ENCODE results near the gene ZNF814.
"Not testable (repeated sequence)": the region's sequence is repeated elsewhere in the genome, so short reads cannot be mapped to it uniquely, and the experiment has no call there.

Gene ZNF814

GRCh38 chr19:57850553-57851017, 38.3 kb downstream of the ZNF814 start:
- peak; percentile 27 to 56 for DNase-seq (ENCODE audit: low read depth in 2 of 2)
- no peak for TF ChIP-seq CTCF (IDR thresholded peaks at IDR 0.05; ENCODE audit: low read depth, low read length)

GRCh38 chr19:57849666-57850473, 39.0 kb downstream of the ZNF814 start, which contains the start of gene ZNF587:
Gene ZNF587, plus strand, starts transcription at chr19:57849859. Its CDS starts 180 bp downstream, at chr19:57850039.
- DNase-seq (ENCODE audit: low read depth in 2 of 2): peak; percentile 87 to 90

More at GRCh38 chr19:57850553-57851017, 38.3 kb downstream of the ZNF814 start:
- H3K4me3 ChIP-seq (replicated peaks in 1 of 2; ENCODE audit: low read depth in 2 of 2, low read length in 2 of 2): peak overlapping the region; percentile 67 to 80

GRCh38 chr19:57849162-57849665, 39.6 kb downstream of the ZNF814 start:
- DNase-seq (ENCODE audit: low read depth in 2 of 2): not testable (repeated sequence)
- peak overlapping the region in 1 of 2 donors; percentile 67 for H3K4me3 ChIP-seq (replicated peaks in 1 of 2; ENCODE audit: low read depth in 2 of 2, low read length in 2 of 2)

More at GRCh38 chr19:57849666-57850473, 39.0 kb downstream of the ZNF814 start, which contains the start of gene ZNF587:
- H3K4me3 ChIP-seq (replicated peaks in 1 of 2; ENCODE audit: low read depth in 2 of 2, low read length in 2 of 2): peak within 1 kb of the TSS; percentile 67 to 80

DNA sequence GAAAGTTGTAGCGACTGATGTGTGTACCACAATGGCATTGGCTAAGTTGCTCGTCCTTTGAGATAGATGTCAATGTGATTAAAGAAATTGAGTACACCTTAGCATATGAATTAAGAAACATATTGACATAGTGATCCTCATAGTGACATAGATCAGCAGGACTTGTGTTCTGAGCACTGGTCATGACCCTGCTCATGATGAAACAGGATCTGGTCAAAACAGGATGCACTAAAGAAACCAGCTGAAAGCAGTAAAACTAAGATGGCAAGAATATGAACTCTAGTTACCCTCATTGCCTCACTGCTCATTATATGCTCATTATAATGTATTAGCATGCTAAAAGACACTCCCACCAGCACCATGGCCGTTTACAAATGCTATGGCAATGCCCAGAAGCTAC, 41.7 kb downstream of the ZNF814 start:
- DNase-seq (ENCODE audit: low read depth in 2 of 2): peak in 1 of 2 donors; percentile 7
- H3K4me3 ChIP-seq (replicated peaks in 1 of 2; ENCODE audit: low read depth in 2 of 2, low read length in 2 of 2): not testable (repeated sequence)

DNA sequence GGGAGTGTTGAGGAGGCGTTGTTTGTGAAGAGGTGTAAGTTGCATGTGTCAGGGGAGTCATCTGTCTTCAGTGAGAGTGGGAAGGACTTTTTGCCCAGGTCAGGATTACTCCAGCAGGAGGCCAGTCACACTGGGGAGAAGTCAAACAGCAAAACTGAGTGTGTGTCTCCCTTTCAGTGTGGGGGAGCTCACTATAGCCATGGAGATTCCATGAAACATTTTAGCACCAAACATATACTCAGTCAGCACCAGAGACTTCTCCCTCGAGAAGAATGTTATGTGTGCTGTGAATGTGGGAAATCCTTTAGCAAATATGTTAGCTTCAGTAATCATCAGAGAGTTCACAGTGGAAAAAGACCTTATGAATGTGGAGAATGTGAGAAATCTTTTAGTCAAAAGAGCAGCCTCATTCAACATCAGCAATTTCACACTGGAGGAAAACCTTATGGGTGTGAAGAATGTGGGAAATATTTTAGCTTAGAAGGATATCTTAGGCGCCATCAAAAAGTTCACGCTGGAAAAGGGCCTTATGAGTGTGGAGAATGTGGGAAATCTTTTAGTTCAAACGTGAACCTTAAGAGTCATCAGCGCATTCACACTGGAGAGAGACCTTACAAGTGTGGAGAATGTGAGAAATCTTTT, 47.6 kb downstream of the ZNF814 start:
- no peak overlapping the region for H3K4me3 ChIP-seq (replicated peaks in 1 of 2; ENCODE audit: low read depth in 2 of 2, low read length in 2 of 2)
- no peak for TF ChIP-seq CTCF (IDR thresholded peaks at IDR 0.05; ENCODE audit: low read depth, low read length)
- no peak for DNase-seq (ENCODE audit: low read depth in 2 of 2)

GRCh38 chr19:57838622-57839191, 50.1 kb downstream of the ZNF814 start:
- H3K4me3 ChIP-seq (replicated peaks in 1 of 2; ENCODE audit: low read depth in 2 of 2, low read length in 2 of 2); DNase-seq (ENCODE audit: low read depth in 2 of 2): not testable (repeated sequence)

- not testable (repeated sequence) for DNase-seq (ENCODE audit: low read depth in 2 of 2); H3K4me3 ChIP-seq (replicated peaks in 1 of 2; ENCODE audit: low read depth in 2 of 2, low read length in 2 of 2)
Measured at GRCh38 chr19:57836991-57837390, 51.8 kb downstream of the ZNF814 start.

- DNase-seq (ENCODE audit: low read depth in 2 of 2): peak; percentile 89 to 90
- no peak for TF ChIP-seq CTCF (IDR thresholded peaks at IDR 0.05; ENCODE audit: low read depth, low read length)
Measured at GRCh38 chr19:57830071-57830602, 58.7 kb downstream of the ZNF814 start, which contains the start of gene ZNF587B. Gene ZNF587B, plus strand, starts transcription at chr19:57830299. Its CDS starts 230 bp downstream, at chr19:57830529.

GRCh38 chr19:57829316-57829715, 59.5 kb downstream of the ZNF814 start:
- no peak for TF ChIP-seq CTCF (IDR thresholded peaks at IDR 0.05; ENCODE audit: low read depth, low read length)
- no peak overlapping the region for H3K4me3 ChIP-seq (replicated peaks in 1 of 2; ENCODE audit: low read depth in 2 of 2, low read length in 2 of 2)
- DNase-seq (ENCODE audit: low read depth in 2 of 2): peak in 1 of 2 donors; percentile 83

More at GRCh38 chr19:57830071-57830602, 58.7 kb downstream of the ZNF814 start, which contains the start of gene ZNF587B:
- peak within 1 kb of the TSS; percentile 61 to 67 for H3K4me3 ChIP-seq (replicated peaks in 1 of 2; ENCODE audit: low read depth in 2 of 2, low read length in 2 of 2)
